Suprapubic skin (tissue), 4 donors: Measurements from ENCODE around the gene AKAP13. TPM values are rescaled to one million over a fixed set of nuclear protein-coding genes. Genes with fewer than 3 reads are reported as not detected.

ENCODE experiments used
- DNase-seq, 2 donors: peaks; one replicate each; pipeline ENCODE4 v3.0.0-alpha.2; 2019; ENCODE audit warnings: low spot score in 2 of 2
- H3K27ac ChIP-seq: fragments of 200-600 bp; sonication (generic); one replicate; pipeline ENCODE4 v1.5.1; 2019
- H3K27me3 ChIP-seq: fragments of 200-600 bp; sonication (generic); one replicate; pipeline ENCODE4 v1.5.1; 2019
- H3K36me3 ChIP-seq: fragments of 200-600 bp; sonication (generic); one replicate; pipeline ENCODE4 v1.5.1; 2019
- H3K4me1 ChIP-seq: fragments of 200-600 bp; sonication (generic); one replicate; pipeline ENCODE4 v1.5.1; 2019
- H3K4me3 ChIP-seq: fragments of 200-600 bp; sonication (generic); one replicate; pipeline ENCODE4 v1.5.1; 2019; ENCODE audit warnings: mild to moderate bottlenecking
- H3K9me3 ChIP-seq: fragments of 200-600 bp; sonication (generic); one replicate; pipeline ENCODE4 v1.5.1; 2019
- EP300 ChIP-seq: sonication (generic); formaldehyde crosslinking; IDR thresholded peaks from one replicate; pipeline ENCODE4 v1.6.1; 2017; ENCODE audit warnings: antibody characterized with exemption
- POLR2A ChIP-seq, 2 donors: fragments of 450-650 bp; IDR thresholded peaks; one replicate each; pipeline ENCODE4 v1.6.1; 2017; ENCODE audit warnings: antibody characterized with exemption in 2 of 2, mild to moderate bottlenecking in 2 of 2, moderate library complexity in 2 of 2
- POLR2AphosphoS5 ChIP-seq, 3 donors: sonication (generic); formaldehyde crosslinking; IDR thresholded peaks; one replicate each; pipeline ENCODE4 v1.6.1; 2017; ENCODE audit warnings: antibody characterized with exemption in 3 of 3
- WGBS: methylation state at CpG from one replicate; pipeline ENCODE4 v1.1.5; 2018; 5-methylcytosine and 5-hydroxymethylcytosine counted together
- total RNA-seq, 4 donors: library from RNA; depleted of rRNA; stranded (reverse); fragments of >200 nt; gene quantifications; one replicate each; pipeline ENCODE4 v1.1.0, GENCODE V29; 2016
- TF ChIP-seq, protein P1 (sequence below), 2 donors: fragments of 200-600 bp in 1 of 2; fragments of 450-650 bp in 1 of 2; sonication (generic) in 1 of 2; IDR thresholded peaks; one replicate each; pipeline ENCODE4 v1.5.1; 2016 to 2019; ENCODE audit warnings: antibody characterized with exemption in 2 of 2, mild to moderate bottlenecking in 1 of 2, moderate library complexity in 1 of 2

The AKAP13 gene
- total RNA-seq, 4 donors from 2014 or later: 124 to 249 (median 163) TPM

DNA sequence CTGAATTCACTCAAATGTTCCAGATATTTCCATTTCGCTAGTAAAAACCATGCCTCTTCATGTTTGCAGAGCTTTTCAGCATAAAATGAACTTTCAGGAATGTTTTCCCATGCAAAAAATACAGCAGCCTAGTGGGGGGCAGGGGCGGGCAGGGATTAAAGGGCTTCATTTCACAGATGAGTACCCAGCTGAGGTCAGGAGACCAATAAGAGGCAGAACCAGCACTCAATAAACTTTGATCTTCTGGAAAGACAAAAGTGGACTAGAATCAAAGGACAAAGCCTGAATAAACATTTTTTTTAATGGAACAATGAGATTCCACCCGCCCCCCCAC lies 406.3 kb downstream of the AKAP13 start:
- Histone ChIP-seq H3K4me1 (peaks cover 33% of the 10 kb centered on the region), H3K9me3 (no peaks in the 10 kb centered on the region), H3K4me3 (no peak overlapping the region), H3K27ac (no peak overlapping the region), H3K36me3 (no peaks in the 10 kb centered on the region), H3K27me3 (no peaks in the 10 kb centered on the region)
- DNase-seq: no peak
- 81% methylated on average over 3 of the region's 3 CpGs for WGBS
- TF ChIP-seq POLR2AphosphoS5 (IDR thresholded peaks at IDR 0.05) (no peak), POLR2A (IDR thresholded peaks at IDR 0.05) (no peak)

DNA sequence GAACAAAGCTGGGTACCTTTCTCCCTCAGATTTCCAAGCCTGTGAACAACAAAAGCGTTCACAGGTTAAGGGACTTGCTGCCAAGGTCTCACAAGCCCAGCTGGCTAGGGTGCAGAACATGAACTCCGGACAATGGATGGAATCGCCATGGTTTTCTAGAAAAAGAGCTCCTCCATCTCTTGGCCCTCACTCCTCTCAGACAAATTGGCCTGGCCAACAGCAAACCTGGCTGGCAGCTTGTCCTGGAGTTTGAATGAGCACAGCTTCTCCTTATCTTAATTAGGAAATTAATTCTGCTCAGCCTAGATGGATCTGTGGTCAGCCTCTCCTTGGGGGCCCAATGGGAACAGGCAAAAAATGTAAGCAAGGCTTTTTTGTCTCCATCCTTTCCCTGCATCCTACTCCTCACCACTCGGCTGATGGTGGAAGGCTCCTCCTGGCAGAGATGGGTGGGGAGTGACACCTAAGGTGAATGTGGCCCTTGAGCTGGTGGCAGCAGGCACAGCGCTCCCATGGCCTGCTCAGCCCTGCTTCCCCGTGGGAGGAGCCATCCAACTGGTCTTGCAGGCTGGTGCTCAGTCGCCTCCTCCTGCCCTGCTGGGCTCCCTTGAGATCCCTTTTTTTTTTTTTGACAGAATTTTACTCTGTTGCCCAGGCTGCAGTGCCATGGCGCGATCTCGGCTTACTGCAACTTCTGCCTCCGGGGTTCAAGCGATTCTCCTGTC lies 408.5 kb downstream of the AKAP13 start:
- H3K4me1 ChIP-seq: peaks cover 54% of the 10 kb centered on the region
- H3K27ac ChIP-seq: no peak overlapping the region
- H3K36me3 ChIP-seq: no peaks in the 10 kb centered on the region
- TF ChIP-seq POLR2A (IDR thresholded peaks at IDR 0.05) (no peak), EP300 (no peak), POLR2AphosphoS5 (IDR thresholded peaks at IDR 0.05) (no peak)
- TF ChIP-seq, protein P1, sequence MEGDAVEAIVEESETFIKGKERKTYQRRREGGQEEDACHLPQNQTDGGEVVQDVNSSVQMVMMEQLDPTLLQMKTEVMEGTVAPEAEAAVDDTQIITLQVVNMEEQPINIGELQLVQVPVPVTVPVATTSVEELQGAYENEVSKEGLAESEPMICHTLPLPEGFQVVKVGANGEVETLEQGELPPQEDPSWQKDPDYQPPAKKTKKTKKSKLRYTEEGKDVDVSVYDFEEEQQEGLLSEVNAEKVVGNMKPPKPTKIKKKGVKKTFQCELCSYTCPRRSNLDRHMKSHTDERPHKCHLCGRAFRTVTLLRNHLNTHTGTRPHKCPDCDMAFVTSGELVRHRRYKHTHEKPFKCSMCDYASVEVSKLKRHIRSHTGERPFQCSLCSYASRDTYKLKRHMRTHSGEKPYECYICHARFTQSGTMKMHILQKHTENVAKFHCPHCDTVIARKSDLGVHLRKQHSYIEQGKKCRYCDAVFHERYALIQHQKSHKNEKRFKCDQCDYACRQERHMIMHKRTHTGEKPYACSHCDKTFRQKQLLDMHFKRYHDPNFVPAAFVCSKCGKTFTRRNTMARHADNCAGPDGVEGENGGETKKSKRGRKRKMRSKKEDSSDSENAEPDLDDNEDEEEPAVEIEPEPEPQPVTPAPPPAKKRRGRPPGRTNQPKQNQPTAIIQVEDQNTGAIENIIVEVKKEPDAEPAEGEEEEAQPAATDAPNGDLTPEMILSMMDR (IDR thresholded peaks at IDR 0.05): no peak
- no peak for DNase-seq
- 71% methylated on average over 12 of the region's 12 CpGs for WGBS
- no peaks in the 10 kb centered on the region for H3K27me3 ChIP-seq
- H3K9me3 ChIP-seq: no peaks in the 10 kb centered on the region
- no peak overlapping the region for H3K4me3 ChIP-seq

DNA sequence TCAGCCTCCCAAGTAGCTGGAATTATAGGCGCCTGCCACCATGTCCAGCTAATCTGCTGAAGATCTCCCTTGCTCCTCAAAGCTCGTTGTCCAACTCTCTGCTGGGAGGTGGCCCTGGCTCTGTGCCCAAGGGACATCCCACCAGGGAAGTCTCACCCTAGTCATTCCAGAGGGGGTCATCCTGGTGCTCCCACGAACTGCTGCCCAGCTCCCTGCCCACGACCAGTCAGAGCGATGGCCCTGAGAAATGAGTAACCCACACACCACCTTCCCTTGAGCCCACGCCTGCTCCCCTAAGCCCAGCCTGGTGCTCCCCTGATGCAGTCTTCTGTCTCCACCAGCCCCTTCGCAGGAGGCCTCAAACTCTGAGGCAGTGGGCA lies 409.1 kb downstream of the AKAP13 start:
- no peak for DNase-seq
- Histone ChIP-seq H3K27me3 (no peaks in the 10 kb centered on the region), H3K36me3 (no peaks in the 10 kb centered on the region), H3K4me1 (peaks cover 54% of the 10 kb centered on the region), H3K27ac (no peak overlapping the region), H3K9me3 (no peaks in the 10 kb centered on the region), H3K4me3 (no peak overlapping the region)
- TF ChIP-seq, protein P1 (IDR thresholded peaks at IDR 0.05): no peak
- TF ChIP-seq POLR2A (IDR thresholded peaks at IDR 0.05) (no peak), EP300 (no peak), POLR2AphosphoS5 (IDR thresholded peaks at IDR 0.05) (no peak)
- 82% methylated on average over 7 of the region's 7 CpGs for WGBS

DNA sequence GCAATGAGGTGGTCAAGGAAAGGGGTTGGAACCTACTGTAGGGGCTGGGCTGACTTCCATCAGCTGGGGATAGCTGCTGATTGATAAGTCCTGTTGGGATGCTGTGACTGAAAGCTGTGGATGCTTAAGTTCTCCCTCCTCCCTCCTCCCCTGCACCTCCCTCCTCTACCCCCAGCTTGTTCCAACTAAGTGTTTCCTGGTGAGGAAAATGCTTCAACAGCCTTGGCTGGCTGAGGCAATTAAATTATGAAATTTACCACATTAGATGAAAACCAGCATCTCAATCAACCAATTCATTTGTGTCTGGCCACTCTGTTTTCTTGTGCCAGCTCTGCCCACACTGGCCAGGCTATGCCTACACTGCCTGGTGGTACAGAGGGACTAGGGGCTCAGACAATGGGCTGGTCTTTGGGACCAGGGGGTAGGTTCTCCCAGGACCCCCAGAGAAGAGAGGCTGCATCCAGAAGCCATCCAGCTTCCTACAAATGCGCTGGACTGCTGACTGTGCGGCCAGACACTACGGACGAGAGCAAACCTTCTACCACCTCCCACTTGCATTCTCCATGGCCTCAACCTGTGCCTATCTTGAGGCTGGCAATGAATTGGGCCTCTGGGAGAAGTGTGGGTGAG lies 411.8 kb downstream of the AKAP13 start:
- no peak for TF ChIP-seq EP300
- TF ChIP-seq, protein P1 (IDR thresholded peaks at IDR 0.05): no peak
- TF ChIP-seq POLR2A (IDR thresholded peaks at IDR 0.05): no peak
- DNase-seq: no peak
- 100% methylated on average over 4 of the region's 4 CpGs for WGBS
- Histone ChIP-seq H3K4me1 (peaks cover 44% of the 10 kb centered on the region), H3K36me3 (no peaks in the 10 kb centered on the region), H3K9me3 (no peaks in the 10 kb centered on the region), H3K27me3 (no peaks in the 10 kb centered on the region), H3K4me3 (no peak overlapping the region), H3K27ac (no peak overlapping the region)

DNA sequence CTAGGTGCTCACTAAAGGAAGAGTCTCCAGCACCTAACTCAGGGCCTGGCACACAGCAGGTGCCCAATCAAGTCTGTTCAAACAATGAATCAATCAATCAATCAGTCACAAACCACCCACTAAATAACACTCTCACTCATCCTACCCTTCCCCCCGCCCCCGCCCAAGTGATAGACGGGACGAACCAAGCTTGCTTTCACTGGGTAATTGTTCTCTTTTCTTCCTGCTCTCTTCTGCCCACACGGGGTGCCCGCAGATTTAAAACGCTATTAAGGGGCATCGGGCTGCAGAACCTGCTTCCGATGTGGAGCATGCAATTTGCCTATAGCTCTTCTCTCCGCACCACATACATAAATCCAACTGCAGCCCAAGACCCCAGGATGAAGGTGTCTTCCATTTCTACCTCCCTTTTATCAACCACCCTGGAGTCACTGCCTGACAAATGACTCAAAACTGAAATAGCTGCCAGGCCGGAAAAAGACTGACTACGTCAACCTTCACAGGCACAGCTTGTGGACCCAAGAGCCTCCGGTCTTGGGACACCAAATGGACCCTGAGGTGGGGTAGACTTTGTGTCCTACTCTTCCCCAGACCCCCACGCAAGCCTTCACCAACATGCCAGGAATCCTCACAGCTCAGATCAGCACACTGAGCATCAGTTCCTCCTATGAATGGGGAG lies 412.6 kb downstream of the AKAP13 start:
- no peaks in the 10 kb centered on the region for H3K9me3 ChIP-seq
- no peaks in the 10 kb centered on the region for H3K36me3 ChIP-seq
- no peak for DNase-seq
- no peak for TF ChIP-seq EP300
- TF ChIP-seq, protein P1 (IDR thresholded peaks at IDR 0.05): no peak
- no peak for TF ChIP-seq POLR2AphosphoS5 (IDR thresholded peaks at IDR 0.05)
- no peak for TF ChIP-seq POLR2A (IDR thresholded peaks at IDR 0.05)
- peaks cover 44% of the 10 kb centered on the region for H3K4me1 ChIP-seq
- H3K4me3 ChIP-seq: peak overlapping the region; percentile 84
- no peak overlapping the region for H3K27ac ChIP-seq
- no peaks in the 10 kb centered on the region for H3K27me3 ChIP-seq
- 66% methylated on average over 14 of the region's 14 CpGs for WGBS
